NCI-H1694 treated with DMSO at 0.1 percent for 48 hours (cell line): ENCODE measurements around the gene ST6GAL1.
"Not testable (repeated sequence)": the region's sequence is repeated elsewhere in the genome, so short reads cannot be mapped to it uniquely, and the experiment has no call there.

Experiments used
- DNase-seq: peaks from one replicate; lab custom pipeline; 2025; lab: John Stamatoyannopoulos, UW

ST6GAL1 gene

DNA sequence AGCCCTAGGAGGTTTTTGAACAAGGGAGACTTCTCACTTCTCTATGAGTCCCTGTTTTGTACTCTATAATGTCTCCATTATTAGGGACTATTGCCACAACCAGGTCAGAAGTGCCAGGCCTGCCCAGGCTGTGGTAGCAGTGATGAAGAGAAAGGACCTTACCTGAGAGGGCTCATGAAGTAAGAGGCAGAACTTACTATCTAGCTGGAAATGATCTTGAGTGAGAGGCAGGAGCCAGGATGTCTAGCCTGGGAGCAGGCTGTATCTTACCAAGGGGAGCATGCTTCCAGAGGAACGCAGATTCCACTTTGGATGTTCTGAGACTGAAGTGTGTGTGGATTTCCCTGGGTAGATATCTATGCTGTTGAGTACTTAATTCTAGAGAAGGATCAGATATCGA, 115.7 kb downstream of the ST6GAL1 start:
- DNase-seq, result no peak

DNA sequence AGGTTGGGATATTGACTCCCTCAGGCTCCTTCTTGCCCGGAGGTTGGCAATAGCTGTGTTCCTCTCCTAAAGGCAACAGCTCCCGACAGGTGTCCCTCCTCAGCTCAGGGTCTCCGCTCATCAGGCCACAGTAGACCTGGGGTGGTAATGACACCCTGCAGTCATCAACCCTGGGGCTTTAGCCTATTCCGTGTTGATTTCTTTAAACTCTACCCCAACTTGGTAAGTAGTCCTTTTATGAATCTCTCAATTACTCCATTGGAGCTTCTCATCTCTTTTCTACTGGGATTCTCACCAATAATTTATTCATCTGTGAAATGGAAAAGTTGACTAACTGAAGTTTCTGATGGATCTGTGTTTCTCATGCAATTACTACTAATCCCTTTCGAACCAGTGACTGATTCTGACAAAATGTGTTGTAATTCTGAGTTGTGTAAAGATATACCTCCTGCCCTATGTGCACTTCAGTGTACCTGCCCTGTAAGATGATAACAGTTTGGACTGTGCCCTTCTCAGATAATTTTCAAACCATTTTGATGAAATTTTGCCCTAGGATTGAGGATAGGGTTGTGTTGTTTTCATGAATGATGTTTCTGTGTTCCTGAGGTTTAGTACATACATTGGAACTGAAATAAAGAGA, 119.3 kb downstream of the ST6GAL1 start:
- DNase-seq, result no peak

DNA sequence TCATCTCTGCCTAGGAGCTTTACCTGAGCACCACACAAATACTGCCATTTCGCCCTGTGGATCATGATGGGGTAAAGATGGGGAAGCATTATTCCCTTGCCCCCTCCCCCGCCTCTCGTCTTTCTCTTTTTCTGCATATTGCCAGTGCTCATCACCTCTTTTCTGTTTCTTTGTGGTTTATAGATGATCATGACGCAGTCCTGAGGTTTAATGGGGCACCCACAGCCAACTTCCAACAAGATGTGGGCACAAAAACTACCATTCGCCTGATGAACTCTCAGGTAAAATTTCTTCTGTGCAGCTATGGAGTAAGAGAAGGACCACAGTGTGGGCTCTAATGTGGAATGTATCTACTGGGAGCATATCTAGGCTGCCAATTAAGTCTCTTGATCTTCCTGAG, 120.7 kb downstream of the ST6GAL1 start:
- DNase-seq, result no peak

DNA sequence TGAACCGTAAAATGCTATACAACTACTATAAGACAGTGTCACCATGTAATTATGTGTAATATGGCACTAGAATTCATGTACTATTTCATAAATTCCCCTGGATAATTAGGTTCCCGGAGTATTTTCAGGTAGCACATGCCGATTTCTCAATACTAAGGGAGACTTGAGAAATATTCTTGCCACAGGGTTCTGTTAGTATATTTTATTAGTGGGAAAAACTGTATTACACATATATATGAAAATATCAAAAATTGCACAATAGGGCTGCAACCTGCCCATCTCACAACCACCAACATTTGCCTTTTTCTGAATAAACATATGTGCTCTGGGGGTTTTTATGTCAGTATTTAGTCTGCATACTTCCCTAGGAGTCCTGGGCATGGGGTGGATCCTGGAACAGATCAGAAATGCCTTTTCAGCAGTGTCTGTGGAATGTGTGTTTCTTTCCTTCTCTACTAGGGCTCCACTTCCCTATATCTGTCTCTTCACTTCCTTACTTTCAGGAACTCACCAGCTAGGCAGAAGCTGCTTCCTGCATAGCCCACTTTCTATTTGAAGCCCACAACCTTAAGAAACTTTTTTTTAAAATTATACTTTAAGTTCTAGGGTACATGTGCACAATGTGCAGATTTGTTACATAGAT, 121.5 kb downstream of the ST6GAL1 start:
- DNase-seq, result no peak

DNA sequence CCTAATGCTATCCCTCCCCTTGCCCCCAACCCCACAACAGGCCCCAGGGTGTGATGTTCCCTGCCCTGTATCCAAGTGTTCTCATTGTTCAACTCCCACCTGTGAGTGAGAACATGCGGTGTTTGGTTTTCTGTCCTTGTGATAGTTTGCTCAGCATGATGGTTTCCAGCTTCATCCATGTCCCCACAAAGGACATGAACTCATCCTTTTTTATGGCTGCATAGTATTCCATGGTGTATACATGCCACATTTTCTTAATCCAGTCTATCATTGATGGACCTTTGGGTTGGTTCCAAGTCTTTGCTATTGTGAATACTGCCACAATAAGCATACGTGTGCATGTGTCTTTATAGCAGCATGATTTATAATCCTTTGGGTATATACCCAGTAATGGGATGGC, 122.1 kb downstream of the ST6GAL1 start:
- not testable (repeated sequence) for DNase-seq

DNA sequence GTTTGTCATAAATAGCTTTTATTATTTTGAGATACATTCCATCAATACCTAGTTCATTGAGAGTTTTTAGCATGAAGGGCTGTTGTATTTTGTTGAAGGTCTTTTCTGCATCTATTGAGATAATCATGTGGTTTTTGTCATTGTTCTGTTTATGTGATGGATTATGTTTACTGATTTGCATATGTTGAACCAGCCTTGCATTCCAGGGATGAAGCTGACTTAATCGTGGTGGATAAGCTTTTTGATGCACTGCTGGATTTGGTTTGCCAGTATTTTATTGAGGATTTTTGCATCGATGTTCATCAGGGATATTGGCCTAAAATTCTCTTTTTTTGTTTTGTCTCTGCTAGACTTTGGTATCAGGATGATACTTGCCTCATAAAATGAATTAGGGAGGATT, 124.1 kb downstream of the ST6GAL1 start:
- not testable (repeated sequence) for DNase-seq

DNA sequence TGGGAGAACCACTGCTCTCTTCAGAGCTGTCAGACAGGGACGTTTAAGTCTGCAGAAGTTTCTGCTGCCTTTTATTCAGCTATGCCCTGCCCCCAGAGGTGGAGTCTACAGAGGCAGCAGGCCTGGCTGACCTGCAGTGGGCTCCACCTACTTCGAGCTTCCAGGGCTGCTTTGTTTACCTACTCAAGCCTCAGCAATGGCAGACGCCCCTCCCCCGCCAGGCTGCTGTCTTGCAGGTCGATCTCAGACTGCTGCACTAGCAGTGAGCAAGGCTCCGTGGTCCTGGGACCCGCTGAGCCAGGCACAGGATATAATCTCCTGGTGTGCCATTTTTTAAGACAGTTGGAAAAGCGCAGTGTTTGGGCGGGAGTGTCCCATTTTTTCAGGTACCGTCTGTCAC, 127.5 kb downstream of the ST6GAL1 start:
- DNase-seq, result not testable (repeated sequence)

DNA sequence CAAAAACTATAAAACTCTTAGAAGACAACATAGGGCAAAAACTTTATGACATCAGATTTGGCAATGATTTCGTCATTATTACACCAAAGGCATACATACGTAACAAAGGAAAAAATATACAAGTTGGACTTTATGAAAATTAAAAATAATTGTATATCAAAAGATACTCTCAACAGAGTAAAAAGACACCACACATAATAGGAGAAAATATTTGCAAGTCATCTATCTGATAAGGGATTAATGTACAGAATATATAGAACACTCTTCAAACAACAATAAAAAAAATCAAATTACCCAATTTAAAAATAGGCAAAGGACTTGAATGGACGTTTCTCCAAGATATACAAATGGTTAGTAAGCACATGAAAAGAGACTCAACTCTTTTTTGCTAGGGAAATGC, 131.4 kb downstream of the ST6GAL1 start:
- DNase-seq, result no peak

DNA sequence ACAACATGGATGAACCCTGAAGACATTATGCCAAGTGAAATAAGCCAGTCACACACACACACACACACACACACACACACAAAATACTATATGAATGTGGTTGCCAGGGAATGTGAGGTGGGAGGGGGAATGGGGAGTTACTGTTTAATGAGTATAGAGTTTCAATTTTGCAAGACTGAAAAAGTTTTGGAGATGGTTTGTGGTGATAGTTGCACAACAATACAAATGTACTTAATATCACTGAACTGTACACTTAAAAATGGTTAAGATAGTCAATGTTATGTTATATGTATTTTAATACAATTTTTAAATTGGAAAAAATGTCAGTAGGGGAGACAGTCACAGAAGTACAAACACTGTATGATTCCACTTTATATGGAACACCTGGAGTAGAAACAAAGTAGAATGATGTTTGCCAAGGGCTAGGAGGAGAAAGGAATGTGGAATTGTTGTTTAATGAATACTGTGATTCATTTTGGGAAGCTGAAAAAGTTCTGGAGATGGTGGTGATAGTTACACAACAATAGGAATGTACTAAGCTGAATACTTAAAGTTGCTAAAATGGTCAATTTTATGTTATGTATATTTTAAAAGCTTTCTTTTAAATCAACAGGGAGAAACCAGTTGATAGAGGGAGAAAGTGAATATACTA, 132.3 kb downstream of the ST6GAL1 start:
- no peak for DNase-seq

DNA sequence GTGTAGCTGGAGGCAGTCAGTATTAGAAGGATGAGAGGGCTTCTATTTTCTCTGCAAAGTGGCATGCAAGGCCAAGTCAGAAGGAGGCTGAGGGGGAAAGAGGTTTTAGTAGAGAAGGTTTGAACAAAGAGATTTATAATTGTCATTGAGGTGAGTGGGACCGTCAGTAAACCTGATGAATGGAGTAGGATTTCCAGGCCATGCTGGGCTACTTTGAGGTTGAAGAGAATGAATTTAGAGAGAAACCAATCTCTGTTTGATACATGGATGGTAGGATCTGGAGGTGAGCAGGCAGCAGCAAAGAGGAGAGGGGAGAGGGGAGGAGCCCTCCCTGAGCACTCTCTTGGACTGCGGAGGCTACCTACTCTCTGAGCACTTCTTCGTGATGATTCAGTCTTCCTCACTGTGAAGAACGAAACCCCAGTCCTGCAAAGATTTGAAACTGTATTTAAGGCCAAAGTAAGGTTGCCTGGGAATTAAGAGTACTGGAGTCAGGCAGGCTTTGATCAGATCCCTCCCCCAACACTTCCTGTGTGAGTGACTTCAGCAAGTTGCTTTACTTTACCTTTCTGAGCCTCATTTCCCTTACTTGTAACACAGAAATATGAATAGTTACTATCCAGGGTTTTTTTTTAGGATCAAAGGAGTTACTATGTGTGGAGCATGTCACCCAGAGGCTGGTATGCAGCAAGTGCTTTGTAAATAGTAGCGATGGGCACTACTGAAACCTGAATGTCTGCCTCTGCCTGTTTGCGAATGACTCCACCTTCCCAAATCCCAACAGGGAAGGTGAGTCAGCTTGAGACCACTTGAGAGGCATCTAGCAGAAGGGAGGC, 133.2 kb downstream of the ST6GAL1 start:
- no peak for DNase-seq

DNA sequence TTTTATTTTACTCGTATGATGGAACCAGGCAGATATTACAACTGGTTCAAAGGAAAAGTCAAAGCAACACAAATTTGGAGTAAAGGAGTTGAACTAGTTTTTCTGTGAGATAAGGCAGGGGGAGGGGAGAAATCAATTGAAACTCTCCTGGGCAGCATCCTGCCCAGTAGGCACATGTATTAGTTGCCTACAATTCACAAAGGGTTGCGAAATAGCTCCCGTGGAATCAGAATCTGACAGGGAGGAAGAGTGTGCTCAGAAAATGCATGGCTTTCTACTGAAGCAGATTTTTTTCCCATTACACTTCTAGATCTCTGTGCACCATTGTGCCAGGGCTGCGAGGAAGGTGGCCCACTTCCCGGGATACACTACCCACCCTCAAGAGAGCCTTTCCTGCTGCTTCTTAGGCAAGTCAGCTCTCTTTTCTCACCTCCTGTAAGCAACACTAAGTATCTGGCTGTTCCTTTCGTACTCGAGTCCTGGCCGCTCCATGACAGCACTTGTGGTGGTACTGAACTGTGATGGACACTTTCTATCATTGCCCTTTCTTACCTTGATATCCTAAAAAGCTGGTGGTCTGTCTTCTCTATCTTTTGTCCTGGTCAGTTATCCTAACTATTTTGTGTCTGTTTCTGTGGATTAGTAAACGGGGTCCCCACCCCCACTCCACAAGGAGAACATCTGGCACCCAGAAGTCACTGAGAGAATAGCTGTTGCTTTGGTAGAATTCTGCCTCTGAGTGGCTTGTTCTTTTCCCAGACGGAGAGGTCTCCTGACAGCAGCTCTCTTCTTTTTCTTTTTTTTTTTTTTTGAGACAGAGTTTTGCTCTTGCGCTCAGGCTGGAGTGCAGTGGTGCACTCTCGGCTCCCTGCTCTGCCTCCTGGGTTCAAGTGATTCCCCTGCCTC, 134.1 kb downstream of the ST6GAL1 start:
- DNase-seq, result no peak

DNA sequence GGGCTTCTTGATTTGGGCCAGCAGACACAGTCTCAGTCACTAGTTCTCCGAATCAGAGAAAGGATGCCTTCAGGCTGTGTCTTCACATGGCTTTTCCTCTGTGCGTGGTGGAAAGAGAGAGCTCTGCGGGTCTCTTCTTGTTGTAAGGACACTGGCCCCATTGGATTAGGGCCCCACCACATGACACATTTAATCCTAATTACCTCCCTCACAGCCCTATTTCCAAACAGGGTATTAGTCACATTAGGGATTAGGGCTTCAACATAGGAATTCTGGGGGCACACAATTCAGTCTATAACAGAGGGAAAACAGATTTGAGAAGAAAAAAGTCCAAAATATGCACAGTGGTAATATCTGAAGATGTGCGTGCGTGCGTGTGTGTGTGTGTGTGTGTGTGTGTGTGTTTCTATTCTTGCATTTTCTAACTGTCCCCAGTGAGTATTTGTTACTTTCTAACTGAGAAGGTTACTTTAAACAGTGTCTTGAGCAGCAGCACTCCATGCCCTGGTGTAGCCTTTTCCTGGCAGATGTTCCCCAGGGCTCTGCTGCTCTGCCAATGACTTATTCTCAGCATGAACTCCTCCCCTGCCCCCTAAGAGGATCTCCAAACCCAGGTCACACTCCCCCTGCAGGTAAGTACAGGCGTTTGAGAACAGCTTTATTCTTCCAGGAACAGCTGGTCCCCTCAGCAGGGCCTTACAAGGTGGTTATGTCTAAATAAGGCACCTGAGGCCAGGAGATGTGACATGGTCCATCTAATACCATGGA, 136.1 kb downstream of the ST6GAL1 start:
- no peak for DNase-seq

DNA sequence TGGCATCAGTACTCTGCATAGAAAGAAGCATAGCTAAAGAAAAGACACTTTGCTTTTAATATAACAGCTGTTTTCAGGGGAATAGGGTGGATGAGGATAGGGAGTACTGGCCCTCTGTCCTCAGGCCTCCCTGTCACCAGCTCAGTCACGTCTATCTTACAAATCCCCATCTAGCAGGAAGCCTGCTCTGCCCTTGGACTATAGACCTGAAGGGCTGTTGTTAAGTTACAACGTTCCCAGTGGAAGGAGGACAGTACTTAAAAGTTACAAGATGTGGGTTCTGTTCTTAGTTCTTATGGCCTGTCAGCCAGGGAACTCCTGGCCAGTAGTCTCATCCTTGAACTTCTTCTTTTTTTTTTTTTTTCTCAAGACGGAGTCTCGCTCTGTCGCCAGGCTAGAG, 138.5 kb downstream of the ST6GAL1 start:
- DNase-seq, result no peak

DNA sequence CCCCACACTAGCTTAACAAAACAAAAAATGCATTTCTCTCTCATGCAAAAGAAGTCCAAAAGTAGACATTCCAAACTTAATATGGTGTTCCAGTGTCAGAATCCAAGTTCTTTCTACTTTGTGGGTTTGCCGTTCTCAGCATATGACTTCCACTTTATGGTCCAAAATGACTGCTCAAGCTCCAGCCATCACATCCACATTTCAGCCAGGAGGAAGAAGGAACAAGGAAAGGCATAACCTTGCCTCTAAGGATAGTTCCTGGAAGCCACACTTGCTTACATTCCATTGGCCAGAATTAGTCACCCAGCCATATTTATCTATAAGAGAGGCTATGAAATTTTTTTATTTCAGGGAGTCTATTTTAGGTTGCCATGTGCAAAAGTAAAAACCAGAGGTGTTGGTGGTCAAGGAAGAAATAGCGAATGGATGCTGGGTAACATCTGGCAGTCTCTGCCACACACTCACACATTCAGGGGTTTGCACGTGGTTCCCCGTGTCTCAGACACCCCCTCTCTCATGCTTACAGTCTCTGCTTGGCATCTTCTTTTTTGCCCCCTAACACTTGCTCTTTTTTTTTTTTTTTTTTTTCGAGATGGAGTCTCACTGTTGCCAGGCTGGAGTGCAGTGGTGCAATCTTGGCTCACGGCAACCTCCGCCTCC, 139.7 kb downstream of the ST6GAL1 start:
- DNase-seq, result no peak

DNA sequence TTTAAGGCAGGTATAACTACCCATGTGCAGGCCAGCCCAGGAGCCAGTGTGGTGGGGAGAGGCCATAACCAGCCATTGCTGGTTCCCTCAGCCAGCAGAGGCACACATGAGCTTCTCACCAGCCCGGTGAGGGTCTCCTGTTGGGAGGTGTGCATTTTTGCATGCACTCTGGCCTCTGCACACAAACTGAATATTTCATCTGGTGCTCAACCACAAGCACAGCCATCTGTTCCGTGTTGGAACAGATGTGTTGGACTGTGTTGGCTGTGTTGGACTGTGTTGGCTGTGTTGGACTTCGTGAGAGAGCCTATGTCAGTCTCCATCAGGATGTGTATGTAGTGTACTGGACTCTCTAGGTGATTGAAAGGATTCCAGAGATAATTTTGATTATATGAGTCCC, 141.8 kb downstream of the ST6GAL1 start:
- no peak for DNase-seq

DNA sequence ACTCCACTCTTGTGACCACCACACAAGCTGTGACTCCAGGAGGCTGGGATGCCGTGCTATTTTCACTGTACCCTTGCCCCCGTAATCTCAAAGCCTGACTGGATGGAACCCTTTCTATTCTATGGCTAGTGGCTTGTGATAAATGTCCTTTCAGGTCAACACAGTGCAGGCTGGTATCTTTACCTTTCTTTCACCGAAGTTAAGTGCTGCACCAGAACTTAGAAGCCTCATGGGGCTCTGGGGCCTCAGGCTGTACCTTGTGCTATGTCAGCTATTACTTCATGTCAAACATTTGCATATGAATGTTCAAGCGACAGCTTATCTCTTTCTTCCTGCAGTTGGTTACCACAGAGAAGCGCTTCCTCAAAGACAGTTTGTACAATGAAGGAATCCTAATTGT, 142.2 kb downstream of the ST6GAL1 start:
- DNase-seq, result no peak

DNA sequence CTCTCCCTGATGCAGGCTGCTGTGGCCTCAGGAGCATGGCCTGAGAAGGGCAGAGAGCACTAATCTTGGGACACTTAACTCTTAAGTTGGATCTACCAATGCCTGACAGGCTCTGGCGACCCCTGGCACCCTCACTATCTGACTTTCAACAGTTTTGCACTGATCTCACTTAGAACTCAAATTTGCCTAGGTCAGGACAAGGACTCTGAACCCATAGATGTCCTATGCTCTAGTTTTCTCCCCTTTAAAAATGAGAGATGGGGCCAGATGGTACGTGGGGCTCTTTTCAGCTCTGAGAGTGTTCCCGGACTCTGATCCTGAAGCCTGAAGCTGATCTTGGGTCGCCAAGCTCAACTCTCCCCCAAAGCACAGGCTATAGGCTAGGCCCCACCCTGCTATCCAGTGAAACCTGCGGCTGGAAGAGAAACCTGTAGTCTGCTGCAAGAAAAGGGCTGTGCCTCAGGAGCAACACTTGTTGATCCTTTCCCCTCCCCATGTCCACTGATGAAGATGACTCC, 143.3 kb downstream of the ST6GAL1 start:
- no peak for DNase-seq

DNA sequence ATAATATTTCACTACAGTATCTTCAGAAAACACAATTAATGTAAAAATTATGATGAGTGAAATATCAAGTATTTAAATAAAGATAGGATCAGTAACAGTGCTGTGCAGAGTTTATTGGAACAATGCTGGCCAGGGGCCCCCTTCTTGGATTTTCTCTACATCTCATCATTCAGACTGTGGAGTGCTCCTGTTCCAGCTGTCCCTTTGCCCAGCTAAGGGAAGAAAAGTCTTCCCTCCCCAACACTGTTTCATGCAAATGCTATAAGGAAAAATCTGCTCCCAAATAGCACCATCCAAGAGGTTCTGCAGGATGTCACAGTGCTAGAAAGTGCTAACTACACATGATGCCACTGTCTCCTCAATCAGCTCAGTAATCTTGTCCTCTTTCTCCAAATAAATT, 144.5 kb downstream of the ST6GAL1 start:
- DNase-seq, result no peak

DNA sequence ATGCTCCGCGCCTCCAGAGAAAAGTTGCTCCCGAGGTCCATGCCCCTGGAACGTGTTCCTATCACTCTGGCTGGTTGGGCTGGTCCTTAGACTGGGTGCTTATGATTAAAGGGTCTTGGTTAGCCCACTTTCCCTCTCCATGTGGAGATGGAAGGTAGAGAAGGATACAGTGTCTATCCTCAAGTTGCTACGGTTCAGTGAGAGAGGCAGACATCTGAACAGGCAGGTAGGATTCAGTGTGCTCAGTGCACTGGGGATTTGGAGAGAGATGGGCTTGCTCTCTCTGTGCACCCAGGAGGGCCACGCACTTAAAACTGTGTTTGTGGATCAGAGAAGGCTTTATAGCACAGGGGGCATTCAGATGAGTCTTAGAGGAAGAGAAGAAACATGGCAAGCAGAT, 146.0 kb downstream of the ST6GAL1 start:
- no peak for DNase-seq

DNA sequence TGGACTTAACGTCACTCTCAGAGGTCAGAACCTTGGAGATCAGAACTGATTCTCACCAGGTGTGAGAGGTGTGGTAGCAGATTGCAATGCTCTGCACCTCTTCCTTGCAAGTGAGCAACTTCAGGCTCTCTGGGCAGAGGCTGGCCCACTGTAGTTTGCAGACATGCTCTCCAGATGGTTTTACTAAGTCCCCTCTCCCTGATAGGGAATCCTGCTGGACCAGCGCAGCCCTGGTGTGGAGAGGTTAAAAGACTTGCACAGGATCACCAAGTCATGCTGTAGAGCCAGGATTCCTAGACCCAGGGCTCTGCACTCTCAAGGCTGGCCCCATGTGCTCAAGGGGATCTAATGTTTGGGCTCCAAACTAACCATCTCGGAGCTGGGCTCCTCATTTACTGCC, 146.8 kb downstream of the ST6GAL1 start:
- DNase-seq, result no peak
